HEK293 (cell line): ENCODE results near the gene INPP5D.

ENCODE experiments used
- CTCF ChIA-PET: fragments of 350-600 bp; formaldehyde crosslinking; extraction: SDS; loops from one replicate; lab custom pipeline; 2021; ENCODE audit warnings: antibody characterized with exemption; lab: Yijun Ruan, JAX
- POLR2A ChIA-PET: fragments of 300-600 bp; formaldehyde crosslinking; extraction: SDS; loops from one replicate; lab custom pipeline; 2020; ENCODE audit warnings: antibody characterized with exemption, inconsistent platforms; lab: Yijun Ruan, JAX
- H3K27ac ChIP-seq: fragments of 200-500 bp; sonication (Bioruptor generic); 2 replicates; pipeline ENCODE4 v1.5.1; 2014; ENCODE audit warnings: low read depth, low read length, control low read depth, inconsistent platforms; ENCODE audit errors: extremely low read depth
- H3K36me3 ChIP-seq, 2 experiments: fragments of 200-500 bp in 1 of 2; sonication (Bioruptor generic) in 1 of 2; 1 replicate in 1 of 2; 2 replicates in 1 of 2; pipeline ENCODE4 v1.5.1; 2014 to 2017; ENCODE audit warnings: inconsistent platforms in 2 of 2, low read length in 2 of 2; ENCODE audit not compliant: control insufficient read depth in 2 of 2, insufficient read depth in 1 of 2
- H3K4me1 ChIP-seq: fragments of 200-500 bp; sonication (Bioruptor generic); 2 replicates; pipeline ENCODE4 v1.5.1; 2014; ENCODE audit warnings: mild to moderate bottlenecking, low read length, inconsistent platforms; ENCODE audit not compliant: control insufficient read depth, insufficient read depth
- H3K4me3 ChIP-seq: 2 replicates; pipeline ENCODE4 v1.5.1; 2011; ENCODE audit warnings: low read depth, mild to moderate bottlenecking, control low read depth, low read length, moderate library complexity
- H3K9me3 ChIP-seq: fragments of 200-500 bp; sonication (Bioruptor generic); 2 replicates; pipeline ENCODE4 v1.5.1; 2014; ENCODE audit warnings: low read depth, low read length, inconsistent platforms; ENCODE audit not compliant: control insufficient read depth, insufficient read depth
- BCL11B ChIP-seq: fragments of 450-650 bp; formaldehyde crosslinking; IDR thresholded peaks from 2 replicates; pipeline ENCODE4 v1.5.1; 2016; ENCODE audit warnings: low read depth, missing biosample characterization, missing genetic modification characterization
- GFI1B ChIP-seq: fragments of 450-650 bp; formaldehyde crosslinking; IDR thresholded peaks from 2 replicates; pipeline ENCODE4 v1.5.1; 2016; ENCODE audit warnings: missing biosample characterization, missing genetic modification characterization
- HOXC10 ChIP-seq: sonication (generic); formaldehyde crosslinking; IDR thresholded peaks from 2 replicates; pipeline ENCODE4 v1.8.1; 2023; ENCODE audit warnings: mild to moderate bottlenecking, missing genetic modification reagents
- KLF16 ChIP-seq: fragments of 450-650 bp; formaldehyde crosslinking; IDR thresholded peaks from 2 replicates; pipeline ENCODE4 v1.5.1; 2017; ENCODE audit warnings: missing biosample characterization, missing genetic modification characterization
- KLF7 ChIP-seq: fragments of 450-650 bp; formaldehyde crosslinking; IDR thresholded peaks from 2 replicates; pipeline ENCODE4 v1.5.1; 2016; ENCODE audit warnings: missing biosample characterization, missing genetic modification characterization, borderline replicate concordance
- KLF8 ChIP-seq: fragments of 450-650 bp; formaldehyde crosslinking; IDR thresholded peaks from 2 replicates; pipeline ENCODE4 v1.5.1; 2016; ENCODE audit warnings: missing biosample characterization, missing genetic modification characterization
- PRDM1 ChIP-seq: fragments of 450-650 bp; formaldehyde crosslinking; IDR thresholded peaks from 2 replicates; pipeline ENCODE4; 2016; ENCODE audit warnings: missing biosample characterization, missing genetic modification characterization
- SALL2 ChIP-seq: fragments of 450-650 bp; formaldehyde crosslinking; IDR thresholded peaks from 2 replicates; pipeline ENCODE4 v1.5.0; 2017; ENCODE audit warnings: missing biosample characterization, mild to moderate bottlenecking, missing genetic modification characterization, borderline replicate concordance
- SCRT1 ChIP-seq: fragments of 450-650 bp; formaldehyde crosslinking; IDR thresholded peaks from 2 replicates; pipeline ENCODE4 v1.5.1; 2016; ENCODE audit warnings: missing biosample characterization, missing genetic modification characterization, borderline replicate concordance
- SCRT2 ChIP-seq: fragments of 450-650 bp; formaldehyde crosslinking; IDR thresholded peaks from 2 replicates; pipeline ENCODE4 v1.5.1; 2016; ENCODE audit warnings: missing biosample characterization, missing genetic modification characterization
- WT1 ChIP-seq: fragments of 450-650 bp; formaldehyde crosslinking; IDR thresholded peaks from 2 replicates; pipeline ENCODE4 v1.5.1; 2016; ENCODE audit warnings: missing biosample characterization, missing genetic modification characterization
- ZNF140 ChIP-seq: fragments of 450-650 bp; formaldehyde crosslinking; IDR thresholded peaks from 2 replicates; pipeline ENCODE4 v1.5.1; 2016; ENCODE audit warnings: missing biosample characterization, missing genetic modification characterization
- ZNF169 ChIP-seq: fragments of 450-650 bp; formaldehyde crosslinking; IDR thresholded peaks from 2 replicates; pipeline ENCODE4 v1.5.1; 2016; ENCODE audit warnings: missing biosample characterization, missing genetic modification characterization
- ZNF211 ChIP-seq: fragments of 450-650 bp; formaldehyde crosslinking; IDR thresholded peaks from 2 replicates; pipeline ENCODE4 v1.5.1; 2016; ENCODE audit warnings: low read depth, missing biosample characterization, missing genetic modification characterization
- ZNF280C ChIP-seq: fragments of 450-650 bp; formaldehyde crosslinking; IDR thresholded peaks from 2 replicates; pipeline ENCODE4 v1.5.1; 2016; ENCODE audit warnings: missing biosample characterization, missing genetic modification characterization
- ZNF324 ChIP-seq: fragments of 450-650 bp; formaldehyde crosslinking; IDR thresholded peaks from 2 replicates; pipeline ENCODE4 v1.5.1; 2016; ENCODE audit warnings: missing biosample characterization, missing genetic modification characterization
- ZNF362 ChIP-seq: fragments of 450-650 bp; formaldehyde crosslinking; IDR thresholded peaks from 2 replicates; pipeline ENCODE4 v1.5.1; 2016; ENCODE audit warnings: missing biosample characterization, missing genetic modification characterization
- ZNF391 ChIP-seq: fragments of 450-650 bp; formaldehyde crosslinking; IDR thresholded peaks from 2 replicates; pipeline ENCODE4 v1.5.1; 2016; ENCODE audit warnings: low read depth, missing biosample characterization, missing genetic modification characterization, borderline replicate concordance
- ZNF433 ChIP-seq: fragments of 450-650 bp; formaldehyde crosslinking; IDR thresholded peaks from 2 replicates; pipeline ENCODE4 v1.5.1; 2016; ENCODE audit warnings: missing biosample characterization, missing genetic modification characterization, low read depth
- ZNF544 ChIP-seq: fragments of 450-650 bp; formaldehyde crosslinking; IDR thresholded peaks from 2 replicates; pipeline ENCODE4 v1.5.0; 2017; ENCODE audit warnings: missing biosample characterization, missing genetic modification characterization
- ZNF560 ChIP-seq: fragments of 450-650 bp; formaldehyde crosslinking; IDR thresholded peaks from 2 replicates; pipeline ENCODE4 v1.5.1; 2017; ENCODE audit warnings: missing biosample characterization, missing genetic modification characterization, borderline replicate concordance
- ZNF624 ChIP-seq: fragments of 450-650 bp; formaldehyde crosslinking; IDR thresholded peaks from 2 replicates; pipeline ENCODE4 v1.5.1; 2017; ENCODE audit warnings: missing biosample characterization, missing genetic modification characterization
- ZNF704 ChIP-seq: fragments of 450-650 bp; formaldehyde crosslinking; IDR thresholded peaks from 2 replicates; pipeline ENCODE4 v1.5.1; 2016; ENCODE audit warnings: missing biosample characterization, missing genetic modification characterization
- ZNF792 ChIP-seq: fragments of 450-650 bp; formaldehyde crosslinking; IDR thresholded peaks from 2 replicates; pipeline ENCODE4 v1.5.1; 2016; ENCODE audit warnings: missing biosample characterization, missing genetic modification characterization
- ZNF830 ChIP-seq: fragments of 450-650 bp; IDR thresholded peaks from 2 replicates; pipeline ENCODE4 v1.5.0; 2018; ENCODE audit warnings: missing biosample characterization, missing genetic modification characterization, low read depth, mild to moderate bottlenecking, moderate library complexity
- ZNF843 ChIP-seq: fragments of 450-650 bp; formaldehyde crosslinking; IDR thresholded peaks from 2 replicates; pipeline ENCODE4 v1.5.1; 2016; ENCODE audit warnings: missing biosample characterization, missing genetic modification characterization
- ZSCAN23 ChIP-seq: fragments of 450-650 bp; formaldehyde crosslinking; IDR thresholded peaks from 2 replicates; pipeline ENCODE4 v1.5.1; 2016; ENCODE audit warnings: missing biosample characterization, missing genetic modification characterization
- TF ChIP-seq, protein P1 (sequence below): fragments of 450-650 bp; IDR thresholded peaks from 2 replicates; pipeline ENCODE4 v1.5.1; 2018; ENCODE audit warnings: missing biosample characterization, mild to moderate bottlenecking, missing genetic modification characterization

The INPP5D gene

GRCh38 chr2:233213011-233213410 lies 152.9 kb downstream of the INPP5D start:
- no peaks in the 10 kb centered on the region for H3K4me1 ChIP-seq
- no peaks in the 10 kb centered on the region for H3K36me3 ChIP-seq
- CTCF ChIA-PET, result no interaction called here
- H3K4me3 ChIP-seq, result no peak overlapping the region
- H3K27ac ChIP-seq, result no peak overlapping the region
- no peak for TF ChIP-seq PRDM1 (tag by site-specific recombination)
- no peak for TF ChIP-seq KLF8 (tag by site-specific recombination)
- no peak for TF ChIP-seq ZNF362 (tag by site-specific recombination)
- TF ChIP-seq ZNF624 (tag by site-specific recombination), result no peak
- TF ChIP-seq SCRT1 (tag by site-specific recombination), result no peak
- TF ChIP-seq ZNF211 (tag by site-specific recombination), result no peak
- TF ChIP-seq ZNF324 (tag by site-specific recombination), result no peak
- TF ChIP-seq, protein P1, sequence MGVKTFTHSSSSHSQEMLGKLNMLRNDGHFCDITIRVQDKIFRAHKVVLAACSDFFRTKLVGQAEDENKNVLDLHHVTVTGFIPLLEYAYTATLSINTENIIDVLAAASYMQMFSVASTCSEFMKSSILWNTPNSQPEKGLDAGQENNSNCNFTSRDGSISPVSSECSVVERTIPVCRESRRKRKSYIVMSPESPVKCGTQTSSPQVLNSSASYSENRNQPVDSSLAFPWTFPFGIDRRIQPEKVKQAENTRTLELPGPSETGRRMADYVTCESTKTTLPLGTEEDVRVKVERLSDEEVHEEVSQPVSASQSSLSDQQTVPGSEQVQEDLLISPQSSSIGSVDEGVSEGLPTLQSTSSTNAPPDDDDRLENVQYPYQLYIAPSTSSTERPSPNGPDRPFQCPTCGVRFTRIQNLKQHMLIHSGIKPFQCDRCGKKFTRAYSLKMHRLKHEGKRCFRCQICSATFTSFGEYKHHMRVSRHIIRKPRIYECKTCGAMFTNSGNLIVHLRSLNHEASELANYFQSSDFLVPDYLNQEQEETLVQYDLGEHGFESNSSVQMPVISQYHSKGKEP (tag by site-specific recombination), result no peak
- TF ChIP-seq ZNF843 (tag by site-specific recombination), result no peak
- no peak for TF ChIP-seq ZNF169
- no peak for TF ChIP-seq KLF7 (tag by site-specific recombination)
- no peak for TF ChIP-seq KLF16 (tag by site-specific recombination)
- TF ChIP-seq ZNF544 (tag by site-specific recombination), result no peak
- TF ChIP-seq, all 188 proteins: peak for 0
- POLR2A ChIA-PET, result interaction anchor here (0.7 kb wide), 1 partner anchor 9 kb away, joined by 3 read pairs; no protein-coding TSS in a partner anchor
- no peaks in the 10 kb centered on the region for H3K9me3 ChIP-seq

- Histone ChIP-seq H3K4me3 (no peak overlapping the region), H3K36me3 (no peaks in the 10 kb centered on the region), H3K4me1 (no peaks in the 10 kb centered on the region), H3K9me3 (no peaks in the 10 kb centered on the region), H3K27ac (no peak overlapping the region)
- no peak for TF ChIP-seq WT1 (tag by site-specific recombination)
- no peak for TF ChIP-seq ZNF830 (tag by site-specific recombination)
- TF ChIP-seq ZNF792 (tag by site-specific recombination), result no peak
- TF ChIP-seq ZSCAN23, result no peak
- no peak for TF ChIP-seq ZNF560 (tag by site-specific recombination)
- TF ChIP-seq ZNF391 (tag by site-specific recombination), result no peak
- no peak for TF ChIP-seq ZNF704 (tag by site-specific recombination)
- no peak for TF ChIP-seq ZNF140 (tag by site-specific recombination)
- no peak for TF ChIP-seq GFI1B
- no peak for TF ChIP-seq HOXC10 (CRISPR knock-in tag)
- TF ChIP-seq ZNF843 (tag by site-specific recombination), result no peak
- TF ChIP-seq KLF8 (tag by site-specific recombination), result no peak
- TF ChIP-seq PRDM1 (tag by site-specific recombination), result no peak
- TF ChIP-seq BCL11B (tag by site-specific recombination), result no peak
- TF ChIP-seq SALL2, result no peak
- no peak for TF ChIP-seq ZNF433 (tag by site-specific recombination)
- no peak for TF ChIP-seq ZNF280C (tag by site-specific recombination)
- no peak for TF ChIP-seq SCRT2 (tag by site-specific recombination)
- POLR2A ChIA-PET, result no interaction called here
- CTCF ChIA-PET, result no interaction called here
Observed at GRCh38 chr2:233213975-233214374, 153.8 kb downstream of the INPP5D start.
